ENCODE measurements around the gene KANTR.

Gene KANTR

GRCh38 chrX:53114864-53115549, 21.1 kb downstream of the KANTR start:
- Histone ChIP-seq H3K36me3 (no peaks in the 10 kb centered on the region; the same call in 1 of the 2 replicates), H3K4me3 (ENCODE audit: low read depth, low read length) (no peak overlapping the region), H3K27me3 (no peaks in the 10 kb centered on the region), H3K9me3 (no peaks in the 10 kb centered on the region), H3K4me1 (no peaks in the 10 kb centered on the region)
- no peak for DNase-seq
- TF ChIP-seq, protein P1, sequence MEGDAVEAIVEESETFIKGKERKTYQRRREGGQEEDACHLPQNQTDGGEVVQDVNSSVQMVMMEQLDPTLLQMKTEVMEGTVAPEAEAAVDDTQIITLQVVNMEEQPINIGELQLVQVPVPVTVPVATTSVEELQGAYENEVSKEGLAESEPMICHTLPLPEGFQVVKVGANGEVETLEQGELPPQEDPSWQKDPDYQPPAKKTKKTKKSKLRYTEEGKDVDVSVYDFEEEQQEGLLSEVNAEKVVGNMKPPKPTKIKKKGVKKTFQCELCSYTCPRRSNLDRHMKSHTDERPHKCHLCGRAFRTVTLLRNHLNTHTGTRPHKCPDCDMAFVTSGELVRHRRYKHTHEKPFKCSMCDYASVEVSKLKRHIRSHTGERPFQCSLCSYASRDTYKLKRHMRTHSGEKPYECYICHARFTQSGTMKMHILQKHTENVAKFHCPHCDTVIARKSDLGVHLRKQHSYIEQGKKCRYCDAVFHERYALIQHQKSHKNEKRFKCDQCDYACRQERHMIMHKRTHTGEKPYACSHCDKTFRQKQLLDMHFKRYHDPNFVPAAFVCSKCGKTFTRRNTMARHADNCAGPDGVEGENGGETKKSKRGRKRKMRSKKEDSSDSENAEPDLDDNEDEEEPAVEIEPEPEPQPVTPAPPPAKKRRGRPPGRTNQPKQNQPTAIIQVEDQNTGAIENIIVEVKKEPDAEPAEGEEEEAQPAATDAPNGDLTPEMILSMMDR (IDR thresholded peaks at IDR 0.05; ENCODE audit: low read depth, low read length) = no peak

- no peak for DNase-seq
- TF ChIP-seq, protein P1 (IDR thresholded peaks at IDR 0.05; ENCODE audit: low read depth, low read length) = no peak
- no peaks in the 10 kb centered on the region for H3K9me3 ChIP-seq
- no peaks in the 10 kb centered on the region; the same call in 1 of the 2 replicates for H3K36me3 ChIP-seq
- no peaks in the 10 kb centered on the region for H3K27me3 ChIP-seq
- no peak overlapping the region for H3K4me3 ChIP-seq (ENCODE audit: low read depth, low read length)
- H3K4me1 ChIP-seq = no peaks in the 10 kb centered on the region
Measured at GRCh38 chrX:53115550-53115874, 21.6 kb downstream of the KANTR start.

DNA sequence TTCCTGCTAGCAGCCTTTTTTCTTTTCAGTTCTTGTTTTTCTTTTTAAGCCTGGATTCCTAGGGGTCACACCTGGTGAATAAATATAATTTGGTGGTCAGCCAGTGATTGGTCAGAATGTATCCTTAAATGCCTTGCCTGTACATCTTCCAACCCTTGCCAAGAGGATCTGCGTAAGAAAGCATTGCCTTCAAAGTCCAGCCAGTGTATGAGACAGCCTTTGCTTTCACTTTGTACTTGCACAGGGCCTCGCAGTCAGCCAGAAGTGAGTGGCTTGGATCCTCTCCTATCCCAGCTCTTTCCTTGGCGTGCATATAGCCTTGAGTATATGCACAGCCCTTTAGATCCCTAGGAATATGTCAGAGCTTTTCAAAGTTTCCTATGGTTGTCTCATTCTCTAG, 22.2 kb downstream of the KANTR start:
- no peaks in the 10 kb centered on the region; the same call in 1 of the 2 replicates for H3K36me3 ChIP-seq
- H3K9me3 ChIP-seq = no peaks in the 10 kb centered on the region
- no peaks in the 10 kb centered on the region for H3K4me1 ChIP-seq
- no peaks in the 10 kb centered on the region for H3K27me3 ChIP-seq
- DNase-seq = no peak
- no peak overlapping the region for H3K4me3 ChIP-seq (ENCODE audit: low read depth, low read length)
- TF ChIP-seq, protein P1 (IDR thresholded peaks at IDR 0.05; ENCODE audit: low read depth, low read length) = no peak

- TF ChIP-seq, protein P1 (IDR thresholded peaks at IDR 0.05; ENCODE audit: low read depth, low read length) = no peak
- Histone ChIP-seq H3K4me1 (no peaks in the 10 kb centered on the region), H3K27me3 (no peaks in the 10 kb centered on the region), H3K36me3 (no peaks in the 10 kb centered on the region; the same call in 1 of the 2 replicates), H3K9me3 (no peaks in the 10 kb centered on the region), H3K4me3 (ENCODE audit: low read depth, low read length) (no peak overlapping the region)
- no peak for DNase-seq
Measured at GRCh38 chrX:53122013-53122412, 28.1 kb downstream of the KANTR start.

- DNase-seq = no peak
- no peaks in the 10 kb centered on the region for H3K9me3 ChIP-seq
- no peaks in the 10 kb centered on the region for H3K4me1 ChIP-seq
- no peaks in the 10 kb centered on the region for H3K27me3 ChIP-seq
- TF ChIP-seq, protein P1 (IDR thresholded peaks at IDR 0.05; ENCODE audit: low read depth, low read length) = no peak
- H3K36me3 ChIP-seq = no peaks in the 10 kb centered on the region
- no peak overlapping the region for H3K4me3 ChIP-seq (ENCODE audit: low read depth, low read length)
Measured at GRCh38 chrX:53125506-53125905, 31.6 kb downstream of the KANTR start.

DNA sequence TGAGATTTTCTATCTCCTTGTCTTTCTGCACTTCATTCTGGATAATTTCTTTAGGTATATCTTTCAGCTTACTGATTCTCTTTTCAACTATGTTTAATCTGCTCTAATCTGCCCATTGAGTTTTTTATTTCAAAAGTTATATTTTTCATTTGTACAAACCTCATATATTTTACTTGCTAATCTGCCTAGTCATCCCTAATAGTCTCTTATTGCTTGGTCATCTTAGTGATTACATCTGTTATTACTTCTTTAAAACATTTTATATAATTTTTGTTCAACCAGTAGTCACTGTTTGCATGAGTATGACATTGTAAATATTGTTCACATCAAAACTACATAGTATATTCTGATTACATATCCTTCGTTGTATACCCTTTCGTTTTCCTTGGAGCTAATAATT, 32.4 kb downstream of the KANTR start:
- Histone ChIP-seq H3K4me1 (no peaks in the 10 kb centered on the region), H3K27me3 (no peaks in the 10 kb centered on the region), H3K4me3 (ENCODE audit: low read depth, low read length) (no peak overlapping the region), H3K9me3 (no peaks in the 10 kb centered on the region), H3K36me3 (no peaks in the 10 kb centered on the region)
- DNase-seq = no peak
- TF ChIP-seq, protein P1 (IDR thresholded peaks at IDR 0.05; ENCODE audit: low read depth, low read length) = no peak

Measured in BE2C (cell line).